ENCODE results near the gene NEUROD6.

Gene NEUROD6

DNA sequence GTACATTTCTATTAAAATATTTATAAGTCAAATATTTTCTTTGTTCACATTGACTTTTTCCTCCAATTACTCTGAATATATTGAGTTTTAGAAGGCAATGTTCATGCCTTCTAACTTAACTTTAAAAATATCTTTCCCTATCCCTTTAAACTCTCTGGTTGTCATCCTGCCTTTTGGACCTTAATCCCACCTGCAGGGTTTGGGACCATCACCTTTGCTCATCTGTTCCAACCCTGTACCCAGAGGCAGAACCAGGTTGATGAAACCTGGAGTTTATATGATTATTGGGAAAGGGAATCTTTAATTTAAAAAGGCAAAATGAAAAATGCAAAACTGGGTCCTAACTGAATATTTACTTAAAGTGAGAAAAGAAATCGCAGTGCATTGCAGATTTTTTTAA, 24.8 kb downstream of the NEUROD6 start:
- no peak overlapping the region for H2AFZ ChIP-seq (ENCODE audit: low read depth, low read length, severe bottlenecking)
- H3K36me3 ChIP-seq (ENCODE audit: low read length), result no peaks in the 10 kb centered on the region
- no peaks in the 10 kb centered on the region for H4K20me1 ChIP-seq (ENCODE audit: low read depth, low read length)
- TF ChIP-seq CTCF (IDR thresholded peaks at IDR 0.05; ENCODE audit: insufficient read depth, low read length, poor library complexity, severe bottlenecking) (no peak), EZH2phosphoT487 (conservative IDR thresholded peaks at IDR 0.05; ENCODE audit: low read length) (no peak)
- no peak overlapping the region for H3K27ac ChIP-seq (ENCODE audit: low read depth, low read length)
- H3K9me2 ChIP-seq (replicated peaks; ENCODE audit: insufficient read depth, low read length), result no peaks in the 10 kb centered on the region
- H3K79me2 ChIP-seq (ENCODE audit: insufficient read depth, low read length), result no peaks in the 10 kb centered on the region
- no peak overlapping the region for H3K9ac ChIP-seq (ENCODE audit: low read length)
- no peaks in the 10 kb centered on the region for H3K27me3 ChIP-seq (ENCODE audit: low read length)
- H3K4me3 ChIP-seq (ENCODE audit: insufficient read depth, low read length, poor library complexity, severe bottlenecking), result no peak overlapping the region
- no peak overlapping the region for H3K4me2 ChIP-seq (ENCODE audit: low read depth, low read length, poor library complexity, severe bottlenecking)
- H3K9me3 ChIP-seq (ENCODE audit: insufficient read depth, low read length), result no peaks in the 10 kb centered on the region
- H3F3A ChIP-seq (ENCODE audit: insufficient read depth), result no peaks in the 10 kb centered on the region

- Histone ChIP-seq H3K79me2 (ENCODE audit: insufficient read depth, low read length) (no peaks in the 10 kb centered on the region), H3K4me2 (ENCODE audit: low read depth, low read length, poor library complexity, severe bottlenecking) (no peak overlapping the region), H3K4me3 (ENCODE audit: insufficient read depth, low read length, poor library complexity, severe bottlenecking) (no peak overlapping the region), H3K27me3 (ENCODE audit: low read length) (no peaks in the 10 kb centered on the region), H4K20me1 (ENCODE audit: low read depth, low read length) (no peaks in the 10 kb centered on the region), H3K9me2 (replicated peaks; ENCODE audit: insufficient read depth, low read length) (no peaks in the 10 kb centered on the region), H3F3A (ENCODE audit: insufficient read depth) (no peaks in the 10 kb centered on the region), H3K9me3 (ENCODE audit: insufficient read depth, low read length) (no peaks in the 10 kb centered on the region), H2AFZ (ENCODE audit: low read depth, low read length, severe bottlenecking) (no peak overlapping the region), H3K27ac (ENCODE audit: low read depth, low read length) (no peak overlapping the region), H3K9ac (ENCODE audit: low read length) (no peak overlapping the region), H3K36me3 (ENCODE audit: low read length) (no peaks in the 10 kb centered on the region)
- no peak for TF ChIP-seq CTCF (IDR thresholded peaks at IDR 0.05; ENCODE audit: insufficient read depth, low read length, poor library complexity, severe bottlenecking)
- no peak for TF ChIP-seq EZH2phosphoT487 (conservative IDR thresholded peaks at IDR 0.05; ENCODE audit: low read length)
Observed at GRCh38 chr7:31314781-31315180, 25.7 kb downstream of the NEUROD6 start.

DNA sequence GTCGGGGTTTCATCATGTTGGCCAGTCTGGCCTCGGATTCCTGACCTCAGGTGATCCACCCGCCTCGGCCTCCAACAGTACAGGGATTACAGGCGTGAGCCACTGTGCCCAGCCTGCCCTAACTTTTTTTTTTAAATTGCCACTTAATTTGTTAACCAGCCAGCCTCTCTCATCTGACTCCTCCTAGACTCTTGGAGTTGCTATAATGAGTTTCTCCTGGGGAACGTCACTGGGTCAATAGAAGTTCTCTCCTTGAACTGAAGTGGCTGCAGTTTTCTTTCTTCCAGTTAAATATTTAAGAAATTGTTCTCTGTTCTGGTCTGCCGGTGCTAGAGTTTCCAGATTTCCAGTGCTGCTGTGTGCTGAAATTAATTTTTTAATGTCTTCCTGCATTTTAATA, 27.6 kb downstream of the NEUROD6 start:
- Histone ChIP-seq H3F3A (ENCODE audit: insufficient read depth) (no peaks in the 10 kb centered on the region), H3K27me3 (ENCODE audit: low read length) (no peaks in the 10 kb centered on the region), H3K9ac (ENCODE audit: low read length) (no peak overlapping the region), H4K20me1 (ENCODE audit: low read depth, low read length) (no peaks in the 10 kb centered on the region), H3K4me3 (ENCODE audit: insufficient read depth, low read length, poor library complexity, severe bottlenecking) (no peak overlapping the region), H3K4me2 (ENCODE audit: low read depth, low read length, poor library complexity, severe bottlenecking) (no peak overlapping the region), H3K9me2 (replicated peaks; ENCODE audit: insufficient read depth, low read length) (no peaks in the 10 kb centered on the region), H3K9me3 (ENCODE audit: insufficient read depth, low read length) (no peaks in the 10 kb centered on the region), H3K36me3 (ENCODE audit: low read length) (no peaks in the 10 kb centered on the region), H2AFZ (ENCODE audit: low read depth, low read length, severe bottlenecking) (no peak overlapping the region), H3K27ac (ENCODE audit: low read depth, low read length) (no peak overlapping the region), H3K79me2 (ENCODE audit: insufficient read depth, low read length) (no peaks in the 10 kb centered on the region)
- TF ChIP-seq EZH2phosphoT487 (conservative IDR thresholded peaks at IDR 0.05; ENCODE audit: low read length) (no peak), CTCF (IDR thresholded peaks at IDR 0.05; ENCODE audit: insufficient read depth, low read length, poor library complexity, severe bottlenecking) (no peak)

DNA sequence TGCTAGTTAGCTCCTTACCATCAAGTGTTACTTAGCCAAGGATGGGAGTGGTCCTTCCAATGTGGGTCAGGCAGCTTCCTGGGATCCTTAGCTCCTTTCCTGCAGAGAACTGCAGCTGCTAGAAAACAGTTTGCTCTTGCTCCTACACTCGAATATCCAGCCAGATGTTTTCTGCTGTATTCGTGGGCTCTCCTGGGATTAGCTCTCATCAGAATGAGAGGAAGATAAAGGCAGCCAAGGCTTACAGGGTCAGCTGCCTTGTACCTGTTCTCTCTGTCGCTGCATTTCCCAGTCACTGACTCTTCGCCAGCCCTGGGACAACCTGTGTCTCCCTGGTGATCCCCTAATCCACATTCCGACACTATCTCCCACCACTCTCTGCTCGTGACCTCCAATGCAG, 29.0 kb downstream of the NEUROD6 start:
- Histone ChIP-seq H3K9ac (ENCODE audit: low read length) (no peak overlapping the region), H3K4me3 (ENCODE audit: insufficient read depth, low read length, poor library complexity, severe bottlenecking) (no peak overlapping the region), H3K9me2 (replicated peaks; ENCODE audit: insufficient read depth, low read length) (no peaks in the 10 kb centered on the region), H3K79me2 (ENCODE audit: insufficient read depth, low read length) (no peaks in the 10 kb centered on the region), H3K27me3 (ENCODE audit: low read length) (no peaks in the 10 kb centered on the region), H4K20me1 (ENCODE audit: low read depth, low read length) (no peaks in the 10 kb centered on the region), H3K9me3 (ENCODE audit: insufficient read depth, low read length) (no peaks in the 10 kb centered on the region), H3K36me3 (ENCODE audit: low read length) (no peaks in the 10 kb centered on the region), H2AFZ (ENCODE audit: low read depth, low read length, severe bottlenecking) (no peak overlapping the region), H3K4me2 (ENCODE audit: low read depth, low read length, poor library complexity, severe bottlenecking) (no peak overlapping the region), H3K27ac (ENCODE audit: low read depth, low read length) (no peak overlapping the region), H3F3A (ENCODE audit: insufficient read depth) (no peaks in the 10 kb centered on the region)
- no peak for TF ChIP-seq EZH2phosphoT487 (conservative IDR thresholded peaks at IDR 0.05; ENCODE audit: low read length)

Measured in SU-DHL-6 (cell line).